Mesenchymal stem cell (in vitro differentiated cells and primary cell): ENCODE data around the gene NUP88.
"Not testable (repeated sequence)": the region's sequence is repeated elsewhere in the genome, so short reads cannot be mapped to it uniquely, and the experiment has no call there.

ENCODE experiments used
- DNase-seq: peaks from one replicate; pipeline ENCODE4 v3.0.0-alpha.2; 2013
- H2AFZ ChIP-seq: one replicate; pipeline ENCODE4 v1.6.1; 2013; ENCODE audit warnings: low read depth, mild to moderate bottlenecking, control low read depth, inconsistent platforms, low read length, moderate library complexity
- H2AK5ac ChIP-seq: 2 replicates; pipeline ENCODE4 v1.6.1; 2013; ENCODE audit warnings: low read length, moderate library complexity, mild to moderate bottlenecking, inconsistent platforms; ENCODE audit not compliant: severe bottlenecking
- H2BK120ac ChIP-seq: one replicate; pipeline ENCODE4 v1.6.1; 2013; ENCODE audit warnings: low read depth, mild to moderate bottlenecking, inconsistent platforms, low read length, moderate library complexity
- H2BK12ac ChIP-seq, 2 experiments: one replicate each; pipeline ENCODE4 v1.6.1; 2013; ENCODE audit warnings: inconsistent platforms in 2 of 2, low read length in 2 of 2, mild to moderate bottlenecking in 2 of 2, moderate library complexity in 2 of 2, control low read depth in 1 of 2
- H2BK15ac ChIP-seq: one replicate; pipeline ENCODE4 v1.6.1; 2013; ENCODE audit warnings: mild to moderate bottlenecking, low read depth, inconsistent platforms; ENCODE audit not compliant: poor library complexity, severe bottlenecking
- H2BK5ac ChIP-seq: 2 replicates; pipeline ENCODE4 v1.6.1; 2013; ENCODE audit warnings: low read depth, mild to moderate bottlenecking, low read length, control low read depth, inconsistent platforms; ENCODE audit not compliant: poor library complexity, severe bottlenecking
- H3K14ac ChIP-seq, 2 experiments: one replicate each; pipeline ENCODE4 v1.6.1; 2013; ENCODE audit warnings: inconsistent platforms in 2 of 2, low read length in 2 of 2, control low read depth in 1 of 2, mild to moderate bottlenecking in 1 of 2, moderate library complexity in 1 of 2
- H3K18ac ChIP-seq, 2 experiments: one replicate each; pipeline ENCODE4 v1.6.1; 2013; ENCODE audit warnings: inconsistent platforms in 2 of 2, low read length in 2 of 2, control low read depth in 1 of 2, low read depth in 1 of 2, mild to moderate bottlenecking in 1 of 2
- H3K23ac ChIP-seq, 2 experiments: one replicate each; pipeline ENCODE4 v1.6.1; 2013; ENCODE audit warnings: inconsistent platforms in 2 of 2, low read length in 2 of 2, mild to moderate bottlenecking in 2 of 2, moderate library complexity in 2 of 2, control low read depth in 1 of 2
- H3K27ac ChIP-seq: 2 replicates; pipeline ENCODE4 v1.5.1; 2013; ENCODE audit warnings: mild to moderate bottlenecking, moderate library complexity, low read length, control low read depth, inconsistent platforms; ENCODE audit not compliant: poor library complexity, severe bottlenecking
- H3K27me3 ChIP-seq, 2 experiments: 2 replicates each; pipeline versions ENCODE4 v1.6.1 to v1.7.0; 2013; ENCODE audit warnings: low read length in 2 of 2, mild to moderate bottlenecking in 2 of 2, moderate library complexity in 2 of 2, control low read depth in 1 of 2, inconsistent platforms in 1 of 2; ENCODE audit not compliant: control insufficient read depth in 1 of 2, insufficient read depth in 1 of 2
- H3K36me3 ChIP-seq, 2 experiments: 2 replicates each; pipeline versions ENCODE4 v1.6.1 to v1.7.0; 2013; ENCODE audit warnings: low read length in 2 of 2, control low read depth in 1 of 2, inconsistent platforms in 1 of 2, low read depth in 1 of 2, mild to moderate bottlenecking in 1 of 2; ENCODE audit not compliant: insufficient read depth in 2 of 2, control insufficient read depth in 1 of 2
- H3K4ac ChIP-seq, 2 experiments: one replicate each; pipeline ENCODE4 v1.6.1; 2013; ENCODE audit warnings: inconsistent platforms in 2 of 2, low read length in 2 of 2, mild to moderate bottlenecking in 2 of 2, moderate library complexity in 2 of 2, control low read depth in 1 of 2, low read depth in 1 of 2
- H3K4me1 ChIP-seq: 2 replicates; pipeline ENCODE4 v1.6.1; 2013; ENCODE audit warnings: low read depth, low read length, control low read depth; ENCODE audit not compliant: control insufficient read depth, insufficient read depth
- H3K4me2 ChIP-seq: 2 replicates; pipeline ENCODE4 v1.6.1; 2013; ENCODE audit warnings: low read length, mild to moderate bottlenecking, inconsistent platforms; ENCODE audit not compliant: poor library complexity, severe bottlenecking
- H3K4me3 ChIP-seq, 2 experiments: 2 replicates each; pipeline versions ENCODE4 v1.5.1 to v1.7.0; 2013; ENCODE audit warnings: low read length in 2 of 2, mild to moderate bottlenecking in 2 of 2, control low read depth in 1 of 2, low read depth in 1 of 2; ENCODE audit not compliant: insufficient read depth in 1 of 2
- H3K79me1 ChIP-seq: replicated peaks from 2 replicates; pipeline ENCODE4 v1.6.1; 2013; ENCODE audit warnings: mild to moderate bottlenecking, control low read depth, low read length, inconsistent platforms; ENCODE audit not compliant: poor library complexity, severe bottlenecking
- H3K9ac ChIP-seq: 2 replicates; pipeline ENCODE4 v1.7.0; 2013; ENCODE audit warnings: mild to moderate bottlenecking, low read length, moderate library complexity
- H3K9me3 ChIP-seq: 2 replicates; pipeline ENCODE4 v1.7.0; 2013; ENCODE audit warnings: mild to moderate bottlenecking, low read length; ENCODE audit not compliant: control insufficient read depth
- H4K8ac ChIP-seq: one replicate; pipeline ENCODE4 v1.6.1; 2013; ENCODE audit warnings: inconsistent platforms, mild to moderate bottlenecking, low read length, moderate library complexity
- H4K91ac ChIP-seq: one replicate; pipeline ENCODE4 v1.6.1; 2013; ENCODE audit warnings: mild to moderate bottlenecking, low read length, inconsistent platforms
- WGBS: methylation state at CpG from one replicate; pipeline ENCODE4 v1.1.7; 2013; ENCODE audit warnings: mixed read lengths; 5-methylcytosine and 5-hydroxymethylcytosine counted together

Gene NUP88

DNA sequence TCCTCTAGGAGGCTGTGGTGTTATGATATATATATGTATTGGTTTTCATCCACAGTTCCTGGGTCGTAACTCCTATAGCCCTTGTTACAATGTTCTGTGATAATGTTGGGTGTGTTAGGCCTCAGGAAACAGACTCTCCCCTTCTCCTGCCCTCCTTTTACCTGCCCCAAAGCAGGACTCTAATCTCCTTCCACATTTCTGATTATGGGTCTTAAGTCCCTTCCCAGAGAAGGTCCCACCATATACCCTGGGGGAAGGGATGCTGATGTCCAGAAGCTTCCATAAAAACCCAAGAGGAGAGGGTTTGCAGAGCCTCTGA lies 19.9 kb upstream of the NUP88 start:
- Histone ChIP-seq H3K9me3 (no peaks in the 10 kb centered on the region), H4K8ac (peak overlapping the region; percentile 24), H4K91ac (no peak overlapping the region), H3K14ac (no peak overlapping the region), H2AK5ac (no peak overlapping the region), H3K4ac (no peak overlapping the region), H3K36me3 (peaks cover 33 to 49% of the 10 kb centered on the region in 2 experiments), H3K23ac (no peak overlapping the region), H3K9ac (peak overlapping the region; percentile 66), H3K79me1 (peaks cover 24% of the 10 kb centered on the region), H3K4me3 (peak overlapping the region in 1 of 2 experiments; percentile 56), H3K18ac (no peak overlapping the region), H3K27me3 (no peaks in the 10 kb centered on the region), H2BK15ac (no peak overlapping the region), H2BK120ac (no peak overlapping the region), H2BK5ac (no peak overlapping the region), H3K4me1 (peaks cover 10% of the 10 kb centered on the region), H3K27ac (peak overlapping the region; percentile 41), H2AFZ (no peak overlapping the region), H2BK12ac (no peak overlapping the region), H3K4me2 (peak overlapping the region; percentile 85)
- WGBS, result no CpG with 5 or more reads among the region's 1 CpG
- no peak for DNase-seq

DNA sequence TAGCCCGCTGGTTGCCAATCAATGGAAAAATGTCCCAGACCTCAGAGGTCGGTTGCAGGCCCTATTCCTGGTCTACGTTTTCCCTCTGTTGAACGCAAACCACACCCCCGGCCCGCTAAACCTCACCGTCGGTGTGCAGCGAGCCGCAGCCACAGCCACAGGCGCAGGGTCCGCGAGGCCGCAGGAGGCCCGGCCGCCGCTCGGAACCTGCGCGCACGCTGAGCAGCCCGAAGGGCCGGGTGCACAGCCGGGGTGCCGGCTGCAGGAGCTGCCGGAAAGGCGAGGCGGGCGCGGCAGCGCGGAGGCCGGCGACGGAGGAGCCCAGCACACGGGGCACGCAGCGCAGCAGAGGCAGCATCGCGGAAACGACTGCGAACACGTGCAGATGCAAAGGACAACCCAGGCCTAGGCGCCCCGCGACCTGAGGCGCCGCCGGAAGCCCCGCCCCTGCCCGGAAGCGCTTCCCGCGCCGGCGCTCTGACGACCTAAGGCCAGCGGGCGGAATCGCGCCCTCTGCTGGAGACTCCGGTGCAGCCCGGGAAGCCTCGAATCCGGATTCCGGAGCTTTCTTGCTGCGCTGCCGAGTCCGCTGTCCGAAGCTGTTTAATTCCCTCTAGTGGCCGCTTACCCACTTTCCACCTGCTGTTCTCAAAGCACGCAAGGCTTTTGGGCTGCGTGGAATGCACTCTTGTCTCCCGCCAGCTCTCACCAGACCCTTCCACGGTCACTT lies 19.4 kb upstream of the NUP88 start, which contains the start of gene C1QBP:
Gene C1QBP, minus strand, starts transcription at position 440 of the 730 bp plus-strand sequence. Its CDS starts 82 bp downstream, at position 358.
- H4K91ac ChIP-seq, result peak within 1 kb of the TSS; percentile 93
- H3K27me3 ChIP-seq, result no peaks in the 10 kb centered on the region
- peaks cover 32 to 48% of the 10 kb centered on the region in 2 experiments for H3K36me3 ChIP-seq
- H3K4me3 ChIP-seq, result peak within 1 kb of the TSS; percentile 86 to 98
- peak within 1 kb of the TSS; percentile 52 for H2BK15ac ChIP-seq
- H2AFZ ChIP-seq, result peak within 1 kb of the TSS; percentile 83
- H3K14ac ChIP-seq, result peak within 1 kb of the TSS; percentile 29 to 94
- H3K4me2 ChIP-seq, result peak within 1 kb of the TSS; percentile 95
- no peak within 1 kb of the TSS for H2BK12ac ChIP-seq
- H2AK5ac ChIP-seq, result peak within 1 kb of the TSS; percentile 41
- peaks cover 22% of the 10 kb centered on the region for H3K79me1 ChIP-seq
- no peaks in the 10 kb centered on the region for H3K9me3 ChIP-seq
- H3K18ac ChIP-seq, result peak within 1 kb of the TSS; percentile 95 to 98
- H3K4me1 ChIP-seq, result peaks cover 10% of the 10 kb centered on the region
- H2BK120ac ChIP-seq, result no peak within 1 kb of the TSS
- H3K27ac ChIP-seq, result peak within 1 kb of the TSS; percentile 41
- H2BK5ac ChIP-seq, result peak within 1 kb of the TSS; percentile 68
- H3K23ac ChIP-seq, result peak within 1 kb of the TSS in 1 of 2 experiments; percentile 87
- DNase-seq, result peak; percentile 93
- H4K8ac ChIP-seq, result peak within 1 kb of the TSS; percentile 97
- H3K9ac ChIP-seq, result peak within 1 kb of the TSS; percentile 92
- peak within 1 kb of the TSS; percentile 83 to 91 for H3K4ac ChIP-seq
- WGBS, result under 1% methylated on average over 63 of the region's 75 CpGs

- Histone ChIP-seq H4K91ac (no peak overlapping the region), H3K79me1 (peaks cover 22% of the 10 kb centered on the region), H2AFZ (no peak overlapping the region), H3K36me3 (peaks cover 33 to 50% of the 10 kb centered on the region in 2 experiments), H3K9me3 (no peaks in the 10 kb centered on the region), H2AK5ac (peak overlapping the region; percentile 41), H3K23ac (no peak overlapping the region), H3K4me1 (peaks cover 10% of the 10 kb centered on the region), H2BK12ac (no peak overlapping the region), H2BK5ac (no peak overlapping the region), H3K4me2 (peak overlapping the region; percentile 95), H3K14ac (no peak overlapping the region), H3K4ac (no peak overlapping the region), H3K18ac (no peak overlapping the region), H2BK15ac (no peak overlapping the region), H3K4me3 (peak overlapping the region; percentile 39 to 86), H3K27ac (no peak overlapping the region), H4K8ac (no peak overlapping the region), H3K9ac (peak overlapping the region; percentile 92), H3K27me3 (no peaks in the 10 kb centered on the region), H2BK120ac (no peak overlapping the region)
- peak; percentile 52 for DNase-seq
- WGBS, result 53% methylated on average over 5 of the region's 5 CpGs
Observed at GRCh38 chr17:5437721-5438317, 18.4 kb upstream of the NUP88 start.

DNA sequence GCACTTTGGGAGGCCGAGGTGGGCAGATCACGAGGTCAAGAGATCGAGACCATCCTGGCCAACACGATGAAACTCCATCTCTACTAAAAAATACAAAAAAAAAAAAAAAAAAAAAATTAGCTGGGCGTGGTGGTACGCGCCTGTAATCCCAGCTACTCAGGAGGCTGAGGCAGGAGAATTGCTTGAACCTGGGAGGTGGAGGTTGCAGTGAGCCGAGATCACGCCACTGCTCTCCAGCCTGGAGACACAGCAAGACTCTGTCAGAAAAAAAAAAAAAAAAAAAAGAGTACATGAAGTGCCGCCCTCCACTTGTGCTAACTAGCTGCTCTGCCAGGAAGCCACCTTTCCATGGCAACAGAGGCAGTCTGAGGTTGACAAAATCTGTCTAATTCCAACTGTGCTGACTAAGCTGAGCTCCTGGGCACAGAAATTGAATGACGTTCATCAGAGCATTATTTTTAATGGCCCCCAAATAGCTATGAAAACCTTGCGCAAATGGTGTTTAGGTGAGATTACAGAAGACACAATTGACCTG lies 16.4 kb upstream of the NUP88 start:
- H3K4ac ChIP-seq, H3K9me3 ChIP-seq, H3K4me3 ChIP-seq, H2AK5ac ChIP-seq, H4K8ac ChIP-seq, H2AFZ ChIP-seq, H2BK5ac ChIP-seq, DNase-seq, H3K4me2 ChIP-seq, H3K27me3 ChIP-seq, H4K91ac ChIP-seq, H3K14ac ChIP-seq, H2BK120ac ChIP-seq, H3K18ac ChIP-seq, H3K27ac ChIP-seq, H2BK15ac ChIP-seq, H2BK12ac ChIP-seq, H3K23ac ChIP-seq: not testable (repeated sequence)
- 94% methylated on average over 8 of the region's 12 CpGs for WGBS
- Histone ChIP-seq H3K9ac (peak overlapping the region; percentile 31), H3K4me1 (peaks cover 10% of the 10 kb centered on the region), H3K36me3 (peaks cover 41 to 63% of the 10 kb centered on the region in 2 experiments), H3K79me1 (peaks cover 16% of the 10 kb centered on the region)
